Neural progenitor cell (in vitro differentiated cells): Measurements from ENCODE around the gene NCKAP5. TPM values are rescaled to one million over a fixed set of nuclear protein-coding genes. Genes with fewer than 3 reads are reported as not detected.

Experiments used
- DNase-seq: peaks from one replicate; pipeline ENCODE4 v3.0.0-alpha.2; 2016; ENCODE audit warnings: low spot score
- H2AFZ ChIP-seq: fragments of 200-600 bp; sonication (generic); replicated peaks from 2 replicates; pipeline ENCODE4 v1.6.1; 2016; ENCODE audit warnings: antibody characterized with exemption
- H3F3A ChIP-seq: fragments of 200-600 bp; sonication (generic); 2 replicates; pipeline ENCODE4 v1.6.1; 2016; ENCODE audit warnings: antibody characterized with exemption, low read depth
- H3K27ac ChIP-seq: fragments of 200-600 bp; sonication (generic); 2 replicates; pipeline ENCODE4 v1.5.1; 2016; ENCODE audit warnings: mild to moderate bottlenecking
- H3K27me3 ChIP-seq: fragments of 200-600 bp; sonication (generic); 2 replicates; pipeline ENCODE4 v1.6.1; 2016; ENCODE audit warnings: mild to moderate bottlenecking, moderate library complexity
- H3K36me3 ChIP-seq: fragments of 200-600 bp; sonication (generic); 2 replicates; pipeline ENCODE4 v1.5.1; 2016
- H3K4me1 ChIP-seq: fragments of 200-600 bp; sonication (generic); 2 replicates; pipeline ENCODE4 v1.6.1; 2016; ENCODE audit warnings: mixed run types
- H3K4me2 ChIP-seq: fragments of 200-600 bp; sonication (generic); 2 replicates; pipeline ENCODE4 v1.6.1; 2016
- H3K4me3 ChIP-seq: fragments of 200-600 bp; sonication (generic); 2 replicates; pipeline ENCODE4 v1.5.1; 2016
- H3K79me2 ChIP-seq: fragments of 200-600 bp; sonication (generic); 2 replicates; pipeline ENCODE4 v1.6.1; 2016; ENCODE audit warnings: low read depth
- H3K9ac ChIP-seq: fragments of 200-600 bp; sonication (generic); 2 replicates; pipeline ENCODE4 v1.6.1; 2016
- H3K9me3 ChIP-seq: fragments of 200-600 bp; sonication (generic); 2 replicates; pipeline ENCODE4 v1.5.1; 2016; ENCODE audit warnings: low read depth
- H4K20me1 ChIP-seq: fragments of 200-600 bp; sonication (generic); 2 replicates; pipeline ENCODE4 v1.6.1; 2016; ENCODE audit warnings: low read depth
- H3K27ac Mint-ChIP-seq: 3 replicates; pipeline ENCODE4 v1.8.0; 2021; ENCODE audit warnings: mixed read lengths
- H3K27me3 Mint-ChIP-seq: 2 replicates; pipeline ENCODE4 v1.8.0; 2022; ENCODE audit warnings: low read depth, mild to moderate bottlenecking, inconsistent platforms, moderate library complexity, mixed read lengths; ENCODE audit not compliant: insufficient read depth
- H3K36me3 Mint-ChIP-seq: 3 replicates; pipeline ENCODE4 v1.8.0; 2021; ENCODE audit warnings: mixed read lengths
- H3K4me1 Mint-ChIP-seq: 3 replicates; pipeline ENCODE4 v1.8.0; 2021; ENCODE audit warnings: mixed read lengths
- H3K4me3 Mint-ChIP-seq: 3 replicates; pipeline ENCODE4 v1.8.0; 2021; ENCODE audit warnings: mild to moderate bottlenecking, moderate library complexity, mixed read lengths
- H3K9me3 Mint-ChIP-seq: 3 replicates; pipeline ENCODE4 v1.8.0; 2020; ENCODE audit warnings: mixed read lengths
- CTCF ChIP-seq: fragments of 200-600 bp; sonication (generic); IDR thresholded peaks from 2 replicates; pipeline ENCODE4 v1.5.1; 2017; ENCODE audit warnings: antibody characterized with exemption, mild to moderate bottlenecking
- EZH2 ChIP-seq: fragments of 200-600 bp; sonication (generic); IDR thresholded peaks from 2 replicates; pipeline ENCODE4 v1.6.1; 2017; ENCODE audit warnings: antibody characterized with exemption, mild to moderate bottlenecking, moderate library complexity
- EZH2phosphoT487 ChIP-seq: fragments of 200-600 bp; sonication (generic); IDR thresholded peaks from 2 replicates; pipeline ENCODE4 v1.6.1; 2017; ENCODE audit warnings: antibody characterized with exemption
- total RNA-seq: library from RNA; depleted of rRNA; stranded (reverse); fragments of >200 nt; gene quantifications from 2 replicates; pipeline ENCODE4 v1.2.3, GENCODE V29; 2015; ENCODE audit warnings: low replicate concordance

Gene NCKAP5
- total RNA-seq, 1 donor from 2014 or later, result 0.47 TPM

DNA sequence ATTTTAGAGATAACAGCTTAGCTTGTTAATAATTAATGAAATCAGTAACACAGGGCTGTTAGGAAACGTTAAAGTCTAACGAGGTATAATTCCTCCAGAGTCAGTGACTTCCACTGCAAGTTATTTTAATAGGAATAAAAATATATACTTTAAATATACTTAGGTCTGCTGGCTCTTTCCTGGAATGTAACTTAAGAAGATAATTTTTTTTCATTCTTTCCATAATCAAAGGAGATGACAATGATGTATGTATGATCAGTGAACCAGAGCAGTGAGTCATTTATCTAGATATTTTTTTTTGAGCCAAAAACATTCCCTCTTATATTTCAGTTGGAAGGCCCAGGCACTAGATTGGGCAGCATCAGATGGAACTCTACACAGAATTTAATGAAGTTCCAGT lies 794.1 kb downstream of the NCKAP5 start:
- Histone ChIP-seq H3K36me3 (no peaks in the 10 kb centered on the region), H3K4me3 (no peak overlapping the region)

GRCh38 chr2:132773331-132773730 lies 794.9 kb downstream of the NCKAP5 start:
- Mint-ChIP-seq H3K27ac (no peak overlapping the region), H3K9me3 (peaks cover 5% of the 10 kb centered on the region), H3K4me3 (no peak overlapping the region), H3K27me3 (no peaks in the 10 kb centered on the region), H3K4me1 (no peaks in the 10 kb centered on the region), H3K36me3 (peaks cover 20% of the 10 kb centered on the region)
- H3K9ac ChIP-seq, result no peak overlapping the region
- DNase-seq, result no peak
- TF ChIP-seq EZH2, result no peak
- TF ChIP-seq CTCF, result no peak
- no peak for TF ChIP-seq EZH2phosphoT487
- H3K36me3 ChIP-seq, result no peaks in the 10 kb centered on the region
- no peak overlapping the region for H3K4me2 ChIP-seq
- H4K20me1 ChIP-seq, result no peaks in the 10 kb centered on the region
- H3K27me3 ChIP-seq, result no peaks in the 10 kb centered on the region
- H3K9me3 ChIP-seq, result no peaks in the 10 kb centered on the region
- H3K27ac ChIP-seq, result no peak overlapping the region
- H3K4me1 ChIP-seq, result no peaks in the 10 kb centered on the region
- H3F3A ChIP-seq, result no peaks in the 10 kb centered on the region
- H3K4me3 ChIP-seq, result no peak overlapping the region
- no peak overlapping the region for H2AFZ ChIP-seq
- no peaks in the 10 kb centered on the region for H3K79me2 ChIP-seq

More for the DNA sequence above, 794.1 kb downstream of the NCKAP5 start:
- H3K9me3 Mint-ChIP-seq, result peaks cover 4% of the 10 kb centered on the region
- no peaks in the 10 kb centered on the region for H3K79me2 ChIP-seq
- no peak overlapping the region for H3K27ac Mint-ChIP-seq
- peaks cover 17% of the 10 kb centered on the region for H3K36me3 Mint-ChIP-seq
- H3F3A ChIP-seq, result no peaks in the 10 kb centered on the region
- no peaks in the 10 kb centered on the region for H3K4me1 Mint-ChIP-seq
- no peak overlapping the region for H3K27ac ChIP-seq
- TF ChIP-seq EZH2 (no peak), CTCF (no peak), EZH2phosphoT487 (no peak)
- H3K4me3 Mint-ChIP-seq, result no peak overlapping the region
- H3K9ac ChIP-seq, result no peak overlapping the region
- DNase-seq, result no peak
- H3K4me2 ChIP-seq, result no peak overlapping the region
- H3K9me3 ChIP-seq, result no peaks in the 10 kb centered on the region
- no peaks in the 10 kb centered on the region for H4K20me1 ChIP-seq
- H2AFZ ChIP-seq, result no peak overlapping the region
- H3K4me1 ChIP-seq, result no peaks in the 10 kb centered on the region
- H3K27me3 ChIP-seq, result no peaks in the 10 kb centered on the region
- H3K27me3 Mint-ChIP-seq, result no peaks in the 10 kb centered on the region

DNA sequence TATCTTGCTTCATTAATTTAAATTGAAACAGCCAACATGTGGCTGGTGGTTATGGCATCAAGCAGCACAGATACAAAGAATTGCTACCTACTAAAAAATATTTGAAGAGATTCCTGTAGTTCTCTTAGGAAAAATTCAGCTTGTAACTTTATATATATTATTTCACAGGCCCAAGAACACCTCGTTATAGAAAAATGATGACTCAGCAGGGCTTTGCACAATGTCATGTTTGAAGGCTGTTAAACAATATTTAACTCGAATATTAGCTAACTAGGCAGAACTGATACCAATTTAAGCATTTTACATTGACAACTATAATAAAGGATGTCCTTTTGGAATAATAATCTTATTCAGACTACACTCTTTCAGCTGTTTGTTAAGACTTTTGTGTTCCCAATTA lies 795.9 kb downstream of the NCKAP5 start:
- H3K4me1 Mint-ChIP-seq, result no peaks in the 10 kb centered on the region
- Histone ChIP-seq H2AFZ (no peak overlapping the region), H3K9ac (no peak overlapping the region), H4K20me1 (no peaks in the 10 kb centered on the region), H3K27ac (no peak overlapping the region), H3K4me2 (no peak overlapping the region), H3K79me2 (no peaks in the 10 kb centered on the region), H3K4me3 (no peak overlapping the region), H3F3A (no peaks in the 10 kb centered on the region), H3K36me3 (no peaks in the 10 kb centered on the region), H3K9me3 (no peaks in the 10 kb centered on the region), H3K4me1 (no peaks in the 10 kb centered on the region), H3K27me3 (no peaks in the 10 kb centered on the region)
- no peak overlapping the region for H3K27ac Mint-ChIP-seq
- no peaks in the 10 kb centered on the region for H3K27me3 Mint-ChIP-seq
- no peak for TF ChIP-seq EZH2phosphoT487
- TF ChIP-seq EZH2, result no peak
- TF ChIP-seq CTCF, result no peak
- DNase-seq, result no peak
- H3K9me3 Mint-ChIP-seq, result peaks cover 12% of the 10 kb centered on the region
- H3K36me3 Mint-ChIP-seq, result peaks cover 22% of the 10 kb centered on the region
- no peak overlapping the region for H3K4me3 Mint-ChIP-seq
